ENCODE measurements around the gene TULP3. TPM values are rescaled to one million over a fixed set of nuclear protein-coding genes. Genes with fewer than 3 reads are reported as not detected.

The TULP3 gene
- total RNA-seq, 1 donor, result 41.5 TPM

- peak; percentile 11 for DNase-seq (ENCODE audit: low read depth)
- no peak overlapping the region for H3K4me3 ChIP-seq (ENCODE audit: low read depth, low read length)
- TF ChIP-seq CTCF (IDR thresholded peaks at IDR 0.05; ENCODE audit: insufficient read depth, low read depth, low read length), result no peak
These were observed 85.9 kb downstream of the TULP3 start for GRCh38 chr12:2976581-2976996.

DNA sequence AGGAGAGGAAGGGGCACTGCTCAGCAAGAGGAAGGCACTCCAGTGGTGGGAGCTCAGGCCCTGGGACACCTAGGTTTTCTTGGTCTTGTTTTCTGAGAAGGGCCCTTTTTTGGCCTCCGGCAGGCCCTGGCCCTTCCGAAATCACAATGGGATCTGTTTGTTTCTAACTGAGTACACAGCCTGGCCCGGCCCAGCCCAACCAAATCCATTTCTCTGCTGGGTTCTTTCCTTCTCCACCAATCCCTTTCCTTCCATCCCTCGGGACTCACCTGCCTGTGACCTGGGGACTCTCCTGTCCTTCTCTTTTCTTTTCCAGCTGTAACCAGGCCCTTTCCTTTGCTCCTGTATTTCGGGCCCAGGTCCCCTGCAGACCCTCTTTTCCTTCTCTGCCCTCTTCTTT lies 87.1 kb downstream of the TULP3 start:
- TF ChIP-seq CTCF (IDR thresholded peaks at IDR 0.05; ENCODE audit: insufficient read depth, low read depth, low read length), result no peak
- DNase-seq (ENCODE audit: low read depth), result no peak
- H3K4me3 ChIP-seq (ENCODE audit: low read depth, low read length), result no peak overlapping the region

DNA sequence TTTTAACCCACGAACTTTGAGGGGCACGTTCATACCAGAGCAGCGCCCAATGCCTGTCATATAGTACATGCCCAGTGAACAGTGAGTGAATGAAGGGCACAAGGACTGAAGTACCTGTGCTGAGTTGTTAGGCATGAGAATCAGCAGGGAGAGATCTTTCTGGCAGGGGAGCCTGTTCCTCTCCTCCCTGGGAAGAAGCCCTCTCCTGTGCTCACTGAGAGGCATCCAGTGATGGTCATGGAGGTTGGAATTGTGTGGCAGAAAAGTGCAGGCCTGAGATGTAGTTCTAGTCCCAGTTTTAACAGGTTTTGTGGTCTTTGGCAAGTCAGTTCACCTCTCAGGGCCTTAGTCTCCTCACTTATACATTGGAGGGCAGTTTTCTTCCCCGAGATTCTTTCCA lies 89.1 kb downstream of the TULP3 start:
- TF ChIP-seq CTCF (IDR thresholded peaks at IDR 0.05; ENCODE audit: insufficient read depth, low read depth, low read length), result no peak
- no peak for DNase-seq (ENCODE audit: low read depth)
- no peak overlapping the region for H3K4me3 ChIP-seq (ENCODE audit: low read depth, low read length)

DNA sequence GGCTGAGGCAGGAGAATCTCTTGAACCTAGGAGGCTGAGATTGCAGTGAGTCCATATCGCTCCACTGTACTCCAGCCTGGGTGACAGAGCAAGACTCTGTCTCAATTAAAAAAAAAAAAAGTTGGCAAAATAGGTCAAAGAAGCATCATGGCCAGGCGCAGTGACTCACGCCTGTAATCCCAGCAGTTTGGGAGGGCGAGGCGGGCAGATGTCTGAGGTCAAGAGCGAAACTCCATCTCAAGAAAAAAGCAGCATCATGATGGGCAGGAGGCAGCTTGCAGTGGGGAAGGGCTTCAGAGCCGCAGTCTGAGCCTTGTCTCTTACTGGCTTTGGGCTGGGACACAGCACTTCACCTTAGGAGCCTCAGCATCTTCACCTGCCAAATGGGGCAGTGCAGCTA lies 89.9 kb downstream of the TULP3 start:
- H3K4me3 ChIP-seq (ENCODE audit: low read depth, low read length), result no peak overlapping the region
- TF ChIP-seq CTCF (IDR thresholded peaks at IDR 0.05; ENCODE audit: insufficient read depth, low read depth, low read length), result no peak
- DNase-seq (ENCODE audit: low read depth), result no peak

GRCh38 chr12:2982361-2982760 lies 91.7 kb downstream of the TULP3 start:
- H3K4me3 ChIP-seq (ENCODE audit: low read depth, low read length), result no peak overlapping the region
- DNase-seq (ENCODE audit: low read depth), result no peak
- TF ChIP-seq CTCF (IDR thresholded peaks at IDR 0.05; ENCODE audit: insufficient read depth, low read depth, low read length), result no peak

GRCh38 chr12:2984249-2984648 lies 93.6 kb downstream of the TULP3 start:
- TF ChIP-seq CTCF (IDR thresholded peaks at IDR 0.05; ENCODE audit: insufficient read depth, low read depth, low read length), result no peak
- H3K4me3 ChIP-seq (ENCODE audit: low read depth, low read length), result no peak overlapping the region
- DNase-seq (ENCODE audit: low read depth), result peak; percentile 48

GRCh38 chr12:2984698-2985097 lies 94.0 kb downstream of the TULP3 start:
- DNase-seq (ENCODE audit: low read depth), result no peak
- H3K4me3 ChIP-seq (ENCODE audit: low read depth, low read length), result no peak overlapping the region
- TF ChIP-seq CTCF (IDR thresholded peaks at IDR 0.05; ENCODE audit: insufficient read depth, low read depth, low read length), result no peak
